GM21825 (cell line): ENCODE results near the gene SUFU.
"Not testable (repeated sequence)": the region's sequence is repeated elsewhere in the genome, so short reads cannot be mapped to it uniquely, and the experiment has no call there.

Experiments
- ATAC-seq: cut with Tn5 transposase; IDR thresholded peaks from one replicate; pipeline ENCODE4 v1.9.1; 2021; ENCODE audit warnings: mild to moderate bottlenecking, moderate library complexity; ENCODE audit not compliant: unreplicated experiment

The SUFU gene

DNA sequence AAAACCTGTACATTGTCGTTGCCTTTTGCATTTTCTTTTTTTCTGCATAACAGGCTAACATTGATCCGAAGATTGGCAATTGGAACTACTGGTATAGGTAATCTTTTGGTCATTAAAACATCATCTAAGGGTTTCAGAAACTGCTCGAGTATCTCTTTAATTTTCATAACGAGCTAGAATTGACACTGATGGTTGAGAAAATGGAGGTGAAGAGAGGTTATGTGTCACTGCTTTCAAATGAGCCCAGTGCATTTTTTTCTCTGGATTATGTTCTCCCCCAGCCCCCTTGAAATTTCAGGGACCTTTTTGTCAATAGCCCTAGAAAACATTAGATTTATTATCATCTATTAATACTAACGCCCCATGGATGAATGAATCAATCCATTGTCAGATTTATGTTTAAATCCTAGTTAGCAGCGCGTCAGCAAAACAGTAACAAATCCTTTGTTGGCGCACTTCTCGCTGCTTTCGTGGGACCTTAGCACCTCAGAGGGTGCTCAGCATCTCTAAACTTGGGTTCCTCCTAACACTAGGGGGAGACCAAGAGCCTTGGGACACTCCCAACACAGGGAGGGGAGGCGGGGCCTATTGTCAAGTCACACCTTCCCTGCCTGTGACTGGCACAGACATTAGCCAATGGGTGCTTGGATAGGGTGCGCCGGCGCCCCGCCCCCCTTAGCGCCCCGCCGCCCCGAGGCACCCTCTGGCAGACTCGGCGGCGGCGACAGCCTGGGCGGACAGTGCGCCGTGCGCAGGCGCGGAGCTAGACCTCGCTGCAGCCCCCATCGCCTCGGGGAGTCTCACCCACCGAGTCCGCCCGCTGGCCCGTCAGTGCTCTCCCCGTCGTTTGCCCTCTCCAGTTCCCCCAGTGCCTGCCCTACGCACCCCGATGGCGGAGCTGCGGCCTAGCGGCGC lies at the start of gene SUFU:
Gene SUFU, plus strand, starts transcription at position 709 of the 915 bp plus-strand sequence. Its CDS starts 181 bp downstream, at position 890.
- peak; percentile 54 for ATAC-seq

DNA sequence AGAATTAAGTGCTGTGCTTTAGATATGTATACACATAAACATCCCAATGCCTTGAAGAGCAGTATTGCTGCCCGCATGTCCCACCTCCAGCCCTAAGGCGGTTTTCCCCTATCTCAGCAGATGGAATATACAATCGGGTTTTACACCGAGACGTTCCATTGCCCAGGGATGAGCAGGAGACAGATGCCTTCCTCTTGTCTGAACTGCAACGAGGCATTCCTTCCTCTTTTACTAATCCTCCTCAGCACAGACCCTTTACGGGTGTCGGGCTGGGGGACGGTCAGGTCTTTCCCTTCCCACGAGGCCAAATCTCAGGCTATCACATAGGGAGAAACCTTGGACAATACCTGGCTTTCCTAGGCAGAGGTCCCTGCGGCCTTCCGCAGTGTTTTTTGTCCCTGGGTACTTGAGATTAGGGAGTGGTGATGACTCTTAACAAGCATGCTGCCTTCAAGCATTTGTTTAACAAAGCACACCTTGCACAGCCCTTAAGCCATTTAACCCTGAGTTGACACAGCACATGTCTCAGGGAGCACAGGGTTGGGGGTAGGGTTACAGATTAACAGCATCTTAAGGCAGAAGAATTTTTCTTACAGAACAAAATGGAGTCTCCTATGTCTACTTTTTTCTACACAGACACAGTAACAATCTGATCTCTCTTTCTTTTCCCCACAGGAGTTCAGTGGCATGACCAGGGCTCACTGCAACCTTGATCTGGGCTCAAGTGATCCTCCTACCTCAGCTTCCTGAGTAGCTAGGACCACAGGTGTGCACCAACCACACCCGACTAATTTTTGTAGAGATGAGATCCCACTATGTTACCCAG lies 48.9 kb upstream of the SUFU start:
- not testable (repeated sequence) for ATAC-seq

DNA sequence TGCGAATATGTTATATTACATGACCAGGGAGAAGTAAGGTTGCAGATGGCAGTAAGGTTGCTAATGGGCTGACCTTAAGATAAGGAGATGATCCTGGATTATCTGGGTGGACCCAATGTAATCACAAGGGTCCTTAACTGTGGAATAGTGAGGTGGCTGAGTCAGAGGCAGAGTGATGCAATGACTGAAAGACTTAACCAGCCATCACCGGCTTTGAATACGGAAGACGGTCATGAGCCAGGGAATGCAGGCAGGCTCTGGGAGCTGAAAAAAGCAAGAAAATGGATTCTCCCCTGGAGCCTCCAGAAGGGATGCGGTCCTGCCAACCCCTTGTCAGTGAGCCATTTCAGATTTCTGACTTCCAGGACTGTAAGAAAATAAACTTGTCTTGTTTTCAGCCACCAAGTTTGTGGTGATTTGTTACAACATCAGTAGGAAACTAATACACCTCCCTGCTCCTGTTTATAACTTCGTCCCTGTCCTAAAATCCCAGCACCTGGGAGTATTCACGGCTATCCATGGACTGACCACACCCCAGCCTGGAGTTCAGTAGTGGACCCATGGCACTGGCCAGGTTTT lies 47.8 kb upstream of the SUFU start:
- ATAC-seq: no peak

DNA sequence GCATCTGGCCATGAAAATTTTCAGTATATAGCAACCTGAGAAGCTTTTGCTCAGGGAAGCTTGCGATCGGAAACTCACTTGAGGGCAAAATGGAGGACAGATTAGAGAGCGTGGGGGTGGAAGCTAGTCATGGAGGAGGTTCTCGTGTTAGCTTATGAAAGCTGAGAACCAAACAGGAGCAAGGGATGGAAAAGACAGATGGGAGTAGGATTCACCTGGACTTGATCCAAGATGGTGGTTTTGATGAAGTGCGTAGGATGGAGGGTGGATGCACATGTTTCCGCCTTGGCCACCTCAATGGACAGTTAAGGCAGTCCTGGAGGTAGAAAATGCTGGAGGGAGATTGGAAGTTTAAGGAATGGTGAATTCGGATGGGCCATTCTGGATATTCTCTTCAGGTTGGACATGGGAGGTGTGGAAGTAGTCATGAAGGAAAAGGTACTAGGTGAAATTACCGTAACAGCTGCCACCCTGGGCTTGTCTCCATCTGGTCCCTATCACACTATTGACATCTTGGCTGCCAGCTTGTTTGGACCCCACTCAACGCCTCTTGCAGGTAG lies 46.1 kb upstream of the SUFU start:
- ATAC-seq: no peak

DNA sequence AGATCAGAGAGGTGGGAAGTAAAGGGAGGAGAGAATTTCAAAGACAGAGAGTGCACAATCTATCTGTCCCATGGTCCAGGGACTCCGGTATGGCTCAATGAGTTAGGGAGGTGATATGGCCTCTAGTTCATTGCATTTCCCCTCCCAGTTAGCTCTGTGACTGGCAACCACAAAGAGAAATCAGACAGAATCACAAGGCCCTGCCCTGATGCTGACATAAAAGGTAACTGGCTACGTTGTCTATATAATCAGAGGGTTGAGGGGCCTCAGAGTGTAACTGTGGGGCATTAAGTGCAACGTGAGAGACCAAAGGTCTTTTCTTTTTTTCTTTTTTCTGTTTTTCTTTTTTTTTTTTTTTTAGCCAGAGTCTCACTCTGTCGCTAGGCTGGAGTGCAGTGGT lies 45.1 kb upstream of the SUFU start:
- ATAC-seq: no peak

DNA sequence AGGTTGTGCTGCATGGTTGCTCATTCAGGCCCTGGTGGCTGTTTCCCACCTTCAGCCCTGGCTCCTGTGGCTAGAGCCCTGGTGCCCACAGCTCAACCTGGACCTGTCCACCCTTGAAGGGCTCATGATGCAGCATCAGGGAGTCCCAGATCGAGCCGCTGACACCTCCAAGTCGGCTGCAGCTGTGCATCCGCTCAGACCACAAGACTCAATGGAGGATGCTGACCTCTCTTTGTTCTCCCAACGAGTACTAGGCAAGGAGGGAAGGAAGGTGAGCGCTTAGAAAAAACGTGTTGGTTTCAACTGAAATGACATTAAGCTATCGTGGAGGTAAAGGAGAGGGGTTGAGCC lies 43.0 kb upstream of the SUFU start:
- ATAC-seq: peak; percentile 24

DNA sequence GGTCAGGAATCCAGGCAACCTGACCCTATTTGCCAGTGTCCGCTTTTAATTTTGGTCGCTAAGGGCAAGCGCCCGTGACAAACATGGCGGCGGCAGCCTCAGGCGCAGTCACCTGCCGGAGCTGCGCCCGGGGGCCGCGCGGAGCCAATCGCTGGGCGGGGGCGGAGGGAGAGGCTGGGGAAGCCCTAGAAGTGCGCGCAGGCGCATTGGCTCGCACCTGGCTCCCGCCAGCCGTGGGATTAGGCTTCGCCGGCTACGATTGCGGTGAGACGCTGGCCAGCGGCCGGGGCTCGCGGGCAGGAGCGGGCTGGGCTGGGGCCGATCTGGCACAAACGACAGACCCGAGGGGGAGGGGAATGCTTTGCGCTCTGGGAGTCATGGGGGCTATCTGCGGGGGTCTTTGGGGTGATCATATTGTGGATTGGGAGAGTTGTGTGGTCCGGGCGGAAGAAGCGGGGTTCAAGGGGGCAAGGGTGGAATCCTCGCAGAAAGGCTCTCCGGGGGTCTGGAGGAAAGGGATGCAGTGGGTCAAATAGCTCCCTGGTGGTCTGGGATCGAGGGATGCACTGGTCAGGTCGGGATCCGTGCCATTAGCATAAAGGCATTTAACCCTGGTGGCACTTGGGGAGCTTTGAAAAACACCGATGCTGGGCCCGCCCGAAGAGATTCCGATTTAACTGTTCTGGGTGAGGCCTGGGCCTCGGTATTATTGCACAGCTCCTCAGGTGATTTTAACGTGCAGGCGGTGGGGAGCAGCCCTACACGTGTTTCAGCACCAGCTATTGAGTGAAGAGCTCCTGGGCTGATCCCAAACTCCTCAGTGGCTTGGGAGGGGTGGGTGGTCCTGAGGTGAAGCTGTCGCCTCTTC lies 42.4 kb upstream of the SUFU start:
- ATAC-seq: peak; percentile 84

DNA sequence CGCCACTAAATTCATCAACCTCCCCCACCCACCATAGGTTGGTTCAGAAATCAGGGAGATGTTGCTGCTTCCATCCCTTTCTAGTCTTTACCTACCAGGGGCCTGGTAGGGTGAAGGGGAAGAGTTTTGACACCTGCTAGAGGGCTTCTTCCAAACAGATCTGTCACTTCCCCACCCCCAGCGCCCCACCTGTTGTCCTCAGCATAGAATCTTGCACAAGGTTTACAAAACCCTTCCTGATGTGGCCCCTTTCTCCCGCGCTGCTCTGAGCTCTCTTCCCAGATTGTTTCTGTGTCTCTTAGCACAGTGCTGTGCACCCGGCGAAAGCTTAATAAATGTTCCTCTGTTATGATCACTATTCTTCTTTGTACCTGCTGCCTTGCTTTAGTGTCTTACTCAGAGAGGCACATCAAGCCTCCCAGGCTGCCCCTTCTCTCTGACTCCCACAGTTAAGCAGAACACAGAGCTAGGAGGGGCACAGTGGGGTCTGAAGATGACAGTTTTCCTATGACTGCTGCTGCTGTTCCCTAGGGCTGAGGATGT lies 41.2 kb upstream of the SUFU start:
- ATAC-seq: no peak

DNA sequence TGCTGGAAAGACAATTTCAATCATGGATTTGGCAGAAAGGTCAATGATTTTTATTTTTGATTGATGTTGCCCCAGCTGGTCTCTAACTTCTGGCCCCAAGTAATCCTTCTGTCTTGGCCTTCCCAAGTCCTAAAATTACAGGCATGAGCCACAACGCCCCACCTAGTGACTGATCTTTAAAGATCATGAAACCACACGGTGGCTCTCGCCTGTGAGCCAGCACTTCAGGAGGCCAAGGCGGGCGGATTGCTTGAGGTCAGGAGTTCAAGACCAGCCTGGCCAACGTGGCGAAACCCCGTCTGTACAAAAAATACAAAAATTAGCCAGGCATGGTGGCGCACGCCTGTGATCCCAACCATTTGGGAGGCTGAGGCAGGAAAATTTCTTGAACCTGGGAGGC lies 39.8 kb upstream of the SUFU start:
- ATAC-seq: no peak

DNA sequence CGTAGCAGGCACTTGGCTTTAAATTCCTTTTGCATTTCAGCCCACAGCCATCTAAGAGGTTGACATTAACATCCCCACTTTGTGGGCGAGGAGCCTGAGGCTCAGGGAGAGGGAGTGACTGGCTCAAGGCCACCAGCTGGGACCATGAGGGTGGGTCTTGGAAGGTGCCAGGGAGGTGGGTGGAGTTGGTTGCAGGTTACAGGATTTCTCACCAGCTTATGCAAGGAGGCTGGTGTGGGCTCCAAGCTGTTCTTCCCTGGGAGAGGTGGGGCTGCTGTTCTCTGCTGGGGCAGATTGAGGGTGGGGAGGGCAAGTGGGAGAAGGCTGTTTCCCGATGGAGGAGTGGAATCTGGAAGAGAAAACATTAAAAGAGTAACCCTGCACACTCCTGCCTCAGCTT lies 38.3 kb upstream of the SUFU start:
- ATAC-seq: no peak

DNA sequence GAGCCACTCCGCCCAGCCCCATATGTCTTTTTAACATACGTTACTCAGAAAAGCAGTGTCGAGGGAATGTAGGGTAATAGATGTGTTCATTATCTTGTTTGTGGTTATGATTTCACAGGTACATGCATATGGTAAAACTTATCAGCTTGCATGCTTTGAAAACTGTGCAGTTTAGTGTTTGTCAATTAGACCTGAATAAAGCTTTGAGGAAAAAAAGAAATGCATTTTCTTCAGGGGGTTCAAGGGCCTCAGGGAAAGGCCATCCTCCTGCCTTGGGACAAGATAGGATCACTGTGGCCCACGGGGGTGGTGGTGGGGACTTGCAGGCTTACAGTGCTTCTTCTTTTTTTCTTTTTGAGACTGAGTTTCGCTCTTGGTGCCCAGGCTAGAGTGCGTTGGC lies 36.5 kb upstream of the SUFU start:
- no peak for ATAC-seq

DNA sequence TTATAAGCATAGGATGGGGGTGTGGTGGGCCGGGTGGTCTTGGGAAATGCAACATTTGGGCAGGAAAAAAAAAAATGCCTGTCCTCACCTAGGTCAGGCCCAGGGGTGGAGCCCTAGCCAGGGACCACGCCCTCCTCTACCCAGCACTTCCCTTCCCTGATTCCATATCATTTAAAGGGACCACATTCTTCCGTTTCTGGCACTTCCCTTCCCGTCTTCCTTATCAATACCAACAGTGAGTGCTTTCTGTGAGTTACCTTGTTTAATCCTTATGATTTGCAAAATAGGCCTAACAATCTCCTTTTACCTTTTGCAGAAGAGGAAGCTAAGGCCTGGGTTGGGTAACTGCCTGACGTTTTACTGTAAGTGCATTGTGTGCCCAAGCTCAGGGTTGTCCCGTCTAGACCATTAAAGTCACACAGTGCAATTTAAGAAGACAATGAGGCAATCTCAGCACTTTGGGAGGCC lies 35.8 kb upstream of the SUFU start:
- ATAC-seq: no peak

DNA sequence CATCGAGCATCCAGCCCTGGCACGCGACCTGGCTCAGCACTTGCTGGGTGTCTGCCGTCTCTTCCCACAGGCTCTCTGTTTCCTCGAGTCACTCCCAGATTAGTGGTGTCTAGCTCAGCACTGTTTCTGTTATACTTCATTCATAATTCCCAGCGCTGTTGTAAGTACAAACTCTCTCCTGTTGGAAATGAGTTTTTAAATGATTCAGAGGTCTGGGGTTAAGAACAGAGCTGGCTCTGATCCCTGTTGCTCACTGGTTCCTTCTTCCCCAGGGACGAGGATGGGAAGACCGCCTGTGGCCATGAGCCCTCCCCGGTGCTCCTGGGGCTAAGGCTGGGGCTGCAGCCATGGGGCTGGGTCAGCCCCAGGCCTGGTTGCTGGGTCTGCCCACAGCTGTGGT lies 35.1 kb upstream of the SUFU start:
- ATAC-seq: no peak

DNA sequence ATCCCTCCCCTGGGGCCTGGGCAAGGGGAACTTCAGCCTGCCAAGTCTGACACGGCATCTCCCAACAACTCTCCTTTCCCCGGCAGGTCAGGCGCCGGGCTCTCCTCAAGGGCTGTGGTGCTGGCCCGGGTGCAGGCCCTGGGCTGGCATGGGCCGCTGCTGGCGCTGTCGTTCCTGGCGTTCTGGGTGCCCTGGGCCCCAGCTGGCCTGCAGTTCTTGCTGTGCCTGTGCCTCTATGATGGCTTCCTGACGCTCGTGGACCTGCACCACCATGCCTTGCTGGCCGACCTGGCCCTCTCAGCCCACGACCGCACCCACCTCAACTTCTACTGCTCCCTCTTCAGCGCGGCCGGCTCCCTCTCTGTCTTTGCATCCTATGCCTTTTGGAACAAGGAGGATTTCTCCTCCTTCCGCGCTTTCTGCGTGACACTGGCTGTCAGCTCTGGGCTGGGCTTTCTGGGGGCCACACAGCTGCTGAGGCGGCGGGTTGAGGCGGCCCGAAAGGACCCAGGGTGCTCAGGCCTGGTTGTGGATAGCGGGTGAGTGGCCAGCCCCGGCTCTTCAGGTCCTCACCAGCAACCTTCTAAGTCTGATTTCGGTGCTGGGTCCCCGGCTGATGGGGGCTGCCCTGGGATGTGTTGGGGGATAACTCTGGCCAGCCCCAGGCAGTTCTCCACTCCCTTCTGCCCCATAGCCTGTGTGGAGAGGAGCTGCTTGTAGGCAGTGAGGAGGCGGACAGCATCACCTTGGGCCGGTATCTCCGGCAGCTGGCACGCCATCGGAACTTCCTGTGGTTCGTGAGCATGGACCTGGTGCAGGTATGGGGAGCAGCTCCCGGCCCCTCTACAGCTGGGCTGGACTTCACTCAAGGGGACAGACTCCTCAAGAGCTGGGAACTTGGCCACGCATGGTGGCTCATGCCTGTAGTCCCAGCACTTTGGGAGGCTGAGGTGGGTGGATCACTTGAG lies 32.9 kb upstream of the SUFU start:
- ATAC-seq: no peak

DNA sequence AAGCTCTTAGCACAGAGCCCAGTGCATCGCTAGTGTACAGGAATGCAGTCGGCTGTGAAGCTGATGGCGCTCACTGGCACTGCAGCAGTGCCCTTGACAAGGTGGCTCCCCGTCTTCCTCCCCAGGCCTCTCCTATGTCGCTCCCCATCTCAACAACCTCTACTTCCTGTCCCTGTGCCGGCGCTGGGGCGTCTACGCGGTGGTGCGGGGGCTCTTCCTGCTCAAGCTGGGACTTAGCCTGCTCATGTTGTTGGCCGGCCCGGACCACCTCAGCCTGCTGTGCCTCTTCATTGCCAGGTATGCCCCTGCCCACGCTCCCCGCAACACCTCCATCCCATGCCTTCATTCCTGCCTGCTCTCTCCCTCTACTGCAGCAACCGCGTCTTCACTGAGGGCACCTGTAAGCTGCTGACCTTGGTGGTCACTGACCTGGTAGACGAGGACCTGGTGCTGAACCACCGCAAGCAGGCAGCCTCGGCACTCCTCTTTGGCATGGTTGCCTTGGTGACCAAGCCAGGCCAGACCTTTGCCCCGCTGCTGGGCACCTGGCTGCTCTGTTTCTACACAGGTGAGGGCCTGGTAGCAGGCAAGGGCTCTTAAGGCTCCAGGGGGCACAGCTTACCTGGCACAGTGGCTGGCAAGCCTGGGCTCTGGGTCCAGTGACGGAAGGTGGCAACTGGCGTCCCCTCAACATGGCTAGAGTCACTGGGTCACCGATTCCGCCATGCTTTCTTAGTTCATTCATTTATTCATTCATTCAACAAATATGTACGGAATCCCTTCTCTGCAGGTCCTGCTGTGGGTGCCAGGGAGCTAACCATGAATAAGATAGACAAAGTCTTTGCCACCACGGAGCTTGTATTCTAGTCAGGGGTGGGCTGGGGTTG lies 30.1 kb upstream of the SUFU start:
- ATAC-seq: no peak

DNA sequence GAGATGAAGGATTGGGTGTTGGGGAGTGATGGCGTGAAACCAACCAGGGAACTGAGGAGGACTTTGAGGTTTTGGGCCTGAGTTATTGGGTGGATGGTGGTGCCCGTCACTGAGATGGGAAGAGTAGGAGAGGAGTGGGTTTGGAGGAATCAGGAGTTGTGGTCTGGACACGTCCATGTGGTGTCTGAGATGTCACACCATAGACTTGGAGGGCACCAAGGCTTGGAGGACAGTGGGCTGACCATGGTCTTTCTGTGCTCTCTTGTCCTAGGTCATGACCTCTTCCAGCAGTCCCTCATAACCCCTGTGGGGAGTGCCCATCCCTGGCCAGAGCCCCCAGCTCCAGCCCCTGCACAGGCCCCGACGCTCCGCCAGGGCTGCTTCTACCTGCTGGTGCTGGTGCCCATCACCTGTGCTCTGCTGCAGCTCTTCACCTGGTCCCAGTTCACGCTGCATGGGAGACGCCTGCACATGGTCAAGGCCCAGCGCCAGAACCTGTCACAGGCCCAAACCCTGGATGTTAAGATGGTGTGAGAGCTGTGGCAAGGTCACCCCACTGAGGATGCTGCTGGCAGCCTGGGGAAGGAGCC lies 28.2 kb upstream of the SUFU start:
- no peak for ATAC-seq

DNA sequence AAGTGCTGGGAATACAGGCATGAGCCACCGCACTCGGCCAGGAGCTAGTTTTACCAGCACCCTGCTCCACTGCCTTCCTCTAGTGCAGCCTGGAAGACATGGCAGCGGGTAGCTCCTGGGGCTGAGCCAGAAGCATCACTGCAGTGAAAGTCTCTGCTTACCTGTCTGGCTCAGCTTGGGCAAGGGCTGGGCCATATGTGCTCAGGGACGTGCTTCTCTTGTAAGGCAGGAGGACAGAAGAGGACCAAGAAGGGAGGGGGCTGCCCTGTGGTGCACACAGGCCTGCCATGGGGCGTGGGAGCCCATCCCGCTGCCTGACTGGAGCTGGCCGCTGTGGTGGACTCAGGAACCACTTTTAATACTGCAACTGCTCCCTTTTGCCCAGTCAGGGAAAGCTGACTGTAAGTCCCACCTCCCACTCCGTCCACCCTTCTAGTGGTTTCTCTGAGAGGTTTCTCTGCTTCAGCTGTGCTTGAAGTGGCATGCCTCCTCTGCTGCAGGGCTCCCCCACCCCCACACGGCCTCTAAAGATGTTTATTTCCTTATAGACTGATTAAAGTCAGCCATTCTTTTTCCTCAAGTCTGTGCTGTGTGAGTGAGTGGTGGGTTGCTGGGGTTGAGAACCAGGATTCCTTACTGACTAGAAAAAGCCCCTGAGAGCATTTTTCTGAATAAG lies 27.2 kb upstream of the SUFU start:
- ATAC-seq: no peak
